GM19395 (cell line): ENCODE data around the gene FEN1.

Source experiments
- ATAC-seq: cut with Tn5 transposase; IDR thresholded peaks from one replicate; pipeline ENCODE4 v1.9.1; 2021; ENCODE audit warnings: mild to moderate bottlenecking, moderate library complexity; ENCODE audit not compliant: unreplicated experiment

The FEN1 gene

DNA sequence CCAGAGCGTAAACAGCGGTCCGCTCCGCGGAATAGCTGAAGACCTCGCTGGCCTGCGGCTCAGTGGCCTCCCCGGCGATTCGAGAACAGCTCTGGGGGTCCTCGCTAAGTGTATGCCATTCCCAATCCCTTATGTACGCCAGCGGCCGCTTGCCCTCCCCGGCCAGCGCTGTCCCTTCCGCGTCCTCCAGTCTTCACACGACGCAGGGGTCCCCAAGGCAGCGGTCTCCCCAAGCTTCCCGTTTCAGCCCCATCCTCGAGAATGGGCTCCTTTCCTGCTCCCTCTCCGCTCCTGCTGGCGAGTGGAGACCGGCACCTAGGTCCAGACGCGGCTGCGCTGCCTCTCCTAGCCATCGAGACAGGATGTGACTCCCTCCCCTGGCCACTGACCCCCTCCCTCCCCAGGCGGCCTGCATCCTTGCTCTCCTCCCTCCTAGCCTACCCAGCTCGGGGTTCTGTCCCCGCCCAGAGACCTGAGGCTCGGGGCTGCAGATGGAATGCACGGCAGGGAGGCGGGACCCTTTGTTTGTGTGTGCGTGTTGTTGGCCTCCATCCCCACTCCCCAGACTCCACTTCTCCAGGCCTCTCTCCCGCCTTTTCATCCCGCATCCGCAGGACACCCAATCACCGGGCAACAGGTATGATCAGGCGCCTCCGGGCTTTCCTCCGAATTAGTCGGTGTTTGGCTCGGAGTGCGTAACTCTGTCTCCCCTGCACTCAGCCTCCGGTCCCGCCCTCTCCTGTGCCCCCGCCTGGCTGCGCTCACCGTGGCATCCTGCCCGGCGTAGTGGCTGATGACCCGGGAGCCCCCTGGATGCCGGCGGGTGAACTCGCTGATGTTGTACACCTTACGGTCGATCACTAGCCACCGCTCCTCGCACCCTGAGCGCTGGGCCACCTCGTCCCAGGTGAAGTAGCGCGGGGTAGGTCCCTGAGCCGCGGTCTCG is 23.4 kb downstream of the FEN1 start:
- peak; percentile 42 for ATAC-seq

GRCh38 chr11:61816736-61817455 is 24.2 kb downstream of the FEN1 start, which contains the start of gene FADS1:
Gene FADS1, minus strand, starts transcription at chr11:61817003. Its CDS starts 74 bp downstream, at chr11:61816929.
- peak; percentile 48 for ATAC-seq

GRCh38 chr11:61817471-61818202 is 24.9 kb downstream of the FEN1 start:
- no peak for ATAC-seq

DNA sequence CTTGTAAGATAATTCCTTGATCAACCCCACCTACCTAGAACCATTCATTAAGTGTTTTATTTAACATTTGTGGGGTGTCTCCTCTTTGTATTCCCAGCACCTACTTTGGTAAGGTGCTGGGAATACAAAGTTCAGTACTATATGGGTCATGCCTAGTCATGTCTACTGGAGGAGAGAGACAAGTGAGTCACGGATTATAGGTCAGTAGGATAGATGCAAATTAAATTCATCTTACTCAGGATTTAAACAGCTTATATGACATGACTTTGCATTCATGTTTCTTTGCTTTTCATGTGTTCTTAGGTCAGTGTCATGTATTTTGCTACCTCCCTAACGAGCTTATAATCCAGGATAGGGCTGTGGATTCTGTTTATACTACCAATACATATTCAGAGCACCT is 27.5 kb downstream of the FEN1 start:
- ATAC-seq = no peak

DNA sequence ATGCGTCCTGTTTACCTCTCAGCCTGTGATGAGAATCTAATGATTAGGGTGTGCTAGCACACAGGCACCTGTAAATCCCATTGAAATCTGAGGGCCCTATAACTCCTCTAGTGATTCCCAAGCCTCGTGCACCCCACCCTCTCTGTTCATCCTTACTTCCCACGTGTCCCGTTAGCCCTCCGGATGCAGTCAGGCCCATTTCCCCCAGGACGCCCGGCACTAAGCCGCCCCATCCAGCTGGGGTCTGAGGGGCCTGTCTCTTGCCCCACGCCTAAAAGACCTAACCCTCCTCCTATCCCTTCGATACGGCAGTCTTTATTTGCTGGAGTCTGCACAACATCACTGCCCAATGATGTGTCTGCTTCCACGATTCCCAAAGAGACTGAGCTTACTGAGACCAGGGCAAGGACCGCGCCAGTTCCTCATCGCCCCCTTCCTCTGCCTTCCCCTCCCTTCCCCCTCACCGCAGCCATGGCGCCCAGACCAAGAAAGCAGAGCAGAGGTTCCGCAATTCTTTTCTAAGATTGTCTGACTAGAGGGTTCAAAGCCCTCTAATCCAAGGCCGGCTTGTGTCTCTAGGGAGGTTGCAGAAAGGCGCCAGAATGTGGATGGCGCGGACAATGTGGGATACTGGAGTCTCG is 34.3 kb downstream of the FEN1 start:
- ATAC-seq = peak; percentile 13

DNA sequence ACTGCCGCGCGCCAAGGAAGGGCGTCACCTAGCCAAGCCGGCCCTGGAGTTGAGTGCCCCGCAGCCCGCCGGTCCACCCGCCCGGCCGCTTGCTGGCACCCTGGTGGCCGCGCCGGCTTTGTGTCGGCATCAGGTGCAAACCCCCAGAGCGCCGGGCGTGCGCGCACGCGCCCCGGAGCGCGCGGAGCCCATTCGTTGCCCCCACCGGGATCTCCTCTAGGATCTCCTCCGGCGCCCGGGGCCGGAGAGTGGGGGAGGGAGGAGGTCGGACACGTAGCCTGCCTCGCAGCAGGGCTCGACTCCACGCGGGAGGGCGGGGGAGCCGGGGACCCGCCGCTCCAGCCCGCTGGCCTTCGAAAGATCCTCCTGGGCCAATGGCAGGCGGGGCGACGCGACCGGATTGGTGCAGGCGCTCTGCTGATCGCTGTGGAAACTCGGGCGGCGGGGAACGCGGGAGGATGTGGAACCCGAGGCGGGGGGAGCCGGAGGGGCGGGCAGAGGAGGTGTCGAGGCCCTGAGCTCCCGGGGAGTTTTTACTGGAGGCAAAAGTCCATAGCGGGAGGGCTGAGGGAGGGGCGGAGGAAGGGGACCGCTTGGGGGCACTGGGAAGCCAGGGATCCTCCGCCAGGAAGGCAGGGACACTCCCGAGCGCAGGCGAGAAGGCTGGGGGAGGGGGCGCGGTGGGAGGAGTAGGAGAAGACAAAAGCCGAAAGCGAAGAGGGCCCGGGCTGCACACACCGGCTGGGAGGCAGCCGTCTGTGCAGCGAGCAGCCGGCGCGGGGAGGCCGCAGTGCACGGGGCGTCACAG is 35.1 kb downstream of the FEN1 start, which contains the start of gene FADS2:
Gene FADS2 (plus strand): TSS at position 730 of the 808 bp plus-strand sequence. CDS start 91 bp downstream, outside the sequence.
- peak; percentile 74 for ATAC-seq

- peak; percentile 6 for ATAC-seq
Observed at GRCh38 chr11:61828379-61828628, 35.6 kb downstream of the FEN1 start.

GRCh38 chr11:61828629-61829407 is 36.1 kb downstream of the FEN1 start:
- ATAC-seq = peak; percentile 22

GRCh38 chr11:61829806-61830205 is 37.1 kb downstream of the FEN1 start:
- no peak for ATAC-seq

DNA sequence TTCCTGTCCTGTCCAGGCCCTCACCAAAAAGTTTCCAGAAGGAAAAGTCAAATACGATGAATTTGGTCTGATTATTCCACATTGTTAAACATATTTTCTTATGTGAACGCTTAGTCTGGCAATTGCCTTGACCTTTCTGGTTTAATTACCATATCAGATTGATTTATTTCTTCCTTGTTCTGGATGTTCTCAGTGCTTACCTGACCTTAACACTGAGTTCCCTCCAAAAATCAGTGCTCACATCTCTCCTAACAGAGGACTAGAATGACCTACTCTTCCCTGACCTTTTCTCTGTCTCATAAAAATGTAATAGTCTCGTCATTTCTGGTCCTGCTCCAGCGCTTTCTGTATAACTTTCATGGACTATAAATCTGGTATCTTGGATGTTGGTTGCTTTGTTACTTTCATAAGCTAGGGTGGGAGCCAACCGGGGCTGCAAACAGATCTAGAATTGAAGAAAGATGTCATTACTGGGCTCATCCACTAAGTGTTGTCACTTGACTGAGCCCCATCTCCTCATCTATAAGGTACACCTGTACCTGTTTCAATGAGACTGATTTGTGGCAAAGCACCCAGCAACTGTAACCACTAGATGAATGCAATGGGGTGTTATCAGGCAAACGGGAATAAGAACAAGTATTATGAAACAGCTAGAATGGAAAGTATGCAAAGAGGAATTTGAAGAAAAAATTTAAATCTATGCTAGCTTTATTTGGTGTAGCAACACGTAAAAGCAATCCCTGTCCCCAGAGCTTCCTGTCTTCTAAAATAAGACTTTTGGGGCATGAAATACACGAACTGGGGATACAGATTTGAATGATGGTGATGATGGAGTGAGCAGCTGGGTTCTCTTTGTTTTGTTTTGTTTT is 37.8 kb downstream of the FEN1 start:
- ATAC-seq = no peak

DNA sequence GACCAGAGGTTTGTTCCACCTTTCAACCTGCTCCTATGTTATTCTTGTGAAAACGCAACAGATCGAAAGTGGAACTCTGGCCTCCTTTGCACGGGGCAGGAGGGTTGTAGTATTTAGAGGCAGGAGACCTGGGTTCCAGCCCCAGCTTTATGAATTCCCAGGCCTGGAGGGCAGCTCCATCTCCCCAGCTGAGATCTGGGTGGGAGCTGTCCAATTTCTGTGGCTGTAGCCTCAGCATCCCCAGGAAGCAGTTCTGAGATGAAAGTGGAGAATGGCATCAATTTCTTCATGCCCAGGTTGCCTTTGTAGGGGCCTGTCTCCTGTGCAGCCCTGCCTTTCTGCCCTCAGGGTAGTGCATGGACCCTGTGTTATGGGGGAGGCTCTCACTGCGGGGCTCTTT is 39.5 kb downstream of the FEN1 start:
- no peak for ATAC-seq

GRCh38 chr11:61832754-61833153 is 40.0 kb downstream of the FEN1 start:
- no peak for ATAC-seq

DNA sequence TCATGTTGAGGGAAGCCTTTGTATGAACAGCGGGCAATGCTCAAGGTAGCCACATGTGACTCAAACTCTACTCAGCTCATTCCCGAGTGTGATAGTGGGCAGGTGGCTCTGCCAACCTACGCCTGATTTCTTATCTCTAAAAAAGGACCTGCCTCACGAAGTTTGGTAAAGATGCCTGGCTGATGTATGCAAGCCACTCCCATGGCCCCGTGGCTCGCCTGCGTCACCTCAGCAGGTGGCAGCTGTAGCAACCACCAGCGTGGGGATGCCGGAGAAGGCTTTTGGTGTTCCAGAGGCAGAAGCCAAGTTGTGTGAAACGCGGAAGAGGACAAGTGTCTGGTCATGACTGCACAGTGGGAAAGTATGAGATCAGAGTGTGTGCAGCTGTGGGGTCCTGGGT is 40.8 kb downstream of the FEN1 start:
- no peak for ATAC-seq

GRCh38 chr11:61833926-61834277 is 41.2 kb downstream of the FEN1 start:
- ATAC-seq = no peak

GRCh38 chr11:61834278-61835048 is 41.8 kb downstream of the FEN1 start:
- ATAC-seq = peak; percentile 88

- no peak for ATAC-seq
Observed at GRCh38 chr11:61836193-61836592, 43.5 kb downstream of the FEN1 start.

- no peak for ATAC-seq
Observed at GRCh38 chr11:61837411-61838005, 44.8 kb downstream of the FEN1 start.
